ENCODE measurements around the gene ABCC1.

ABCC1 gene

DNA sequence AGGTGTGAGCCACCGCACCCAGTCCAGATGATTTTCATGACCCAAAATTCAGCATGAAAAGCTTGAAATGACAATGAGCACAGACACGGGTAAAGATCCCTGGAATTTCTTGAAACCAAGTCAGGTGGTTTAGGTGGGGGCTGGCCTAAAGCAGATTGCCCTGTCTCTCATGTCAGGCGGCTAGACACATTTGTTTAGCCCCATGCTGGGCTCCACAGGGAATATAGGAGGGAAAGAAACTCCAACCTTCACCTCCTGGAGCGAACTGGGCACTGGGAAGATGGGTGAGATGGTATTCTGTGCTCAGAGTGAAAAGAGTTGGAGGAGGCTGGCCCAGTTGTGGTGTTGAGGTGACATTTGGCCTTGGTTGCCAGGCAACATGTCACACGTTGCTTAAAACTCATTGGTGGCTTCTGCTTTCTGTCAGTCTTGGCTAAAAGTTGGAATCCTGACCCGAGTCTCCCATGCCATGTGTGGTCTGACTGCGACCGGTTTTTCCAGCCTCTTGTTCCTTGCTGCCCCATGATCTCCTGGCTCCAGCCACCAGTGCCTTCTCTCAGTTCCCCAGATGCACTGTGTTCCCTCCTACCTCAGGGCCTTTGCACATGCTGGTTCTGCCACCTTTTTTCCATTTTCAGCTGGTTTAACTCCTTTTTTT is 160.2 kb downstream of the ABCC1 start:
- DNase-seq (ENCODE audit: low read depth, low spot score) = no peak

DNA sequence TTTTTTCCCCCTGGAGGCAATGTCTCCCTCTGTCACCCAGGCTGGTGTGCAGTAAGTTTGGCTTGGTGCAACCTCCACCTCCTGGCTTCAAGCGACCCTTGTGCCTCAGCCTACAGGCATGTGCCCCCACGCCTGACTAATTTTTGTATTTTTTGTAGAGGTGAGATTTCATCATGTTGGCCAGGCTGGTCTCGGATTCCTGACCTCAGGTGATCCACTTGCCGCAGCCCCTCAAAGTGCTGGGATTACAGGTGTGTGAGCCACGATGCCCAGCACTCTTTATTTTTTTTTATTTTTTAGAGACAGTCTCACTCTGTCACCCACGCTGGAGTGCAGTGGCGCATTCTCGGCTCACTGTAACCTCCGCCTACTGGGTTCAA is 160.7 kb downstream of the ABCC1 start:
- DNase-seq (ENCODE audit: low read depth, low spot score) = no peak

DNA sequence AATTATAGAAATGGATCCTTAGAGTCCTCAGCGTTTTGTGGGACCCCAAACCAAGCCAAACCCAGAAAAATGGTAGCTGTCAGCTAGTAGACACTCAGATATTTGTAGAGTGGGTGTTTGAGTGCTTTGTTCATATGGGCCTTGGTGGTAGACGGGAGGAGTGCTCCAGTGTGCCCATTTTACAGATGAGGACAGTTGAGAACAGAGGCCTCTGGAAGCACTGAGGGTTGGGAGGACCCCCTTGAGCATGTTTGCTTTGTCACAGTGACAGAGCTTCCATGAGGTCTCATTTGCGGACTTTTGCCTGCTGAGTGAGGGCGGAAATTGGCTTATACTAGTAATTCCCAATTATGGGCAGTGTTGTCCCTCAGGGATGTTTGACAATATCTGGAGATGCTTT is 162.2 kb downstream of the ABCC1 start:
- DNase-seq (ENCODE audit: low read depth, low spot score) = no peak

DNA sequence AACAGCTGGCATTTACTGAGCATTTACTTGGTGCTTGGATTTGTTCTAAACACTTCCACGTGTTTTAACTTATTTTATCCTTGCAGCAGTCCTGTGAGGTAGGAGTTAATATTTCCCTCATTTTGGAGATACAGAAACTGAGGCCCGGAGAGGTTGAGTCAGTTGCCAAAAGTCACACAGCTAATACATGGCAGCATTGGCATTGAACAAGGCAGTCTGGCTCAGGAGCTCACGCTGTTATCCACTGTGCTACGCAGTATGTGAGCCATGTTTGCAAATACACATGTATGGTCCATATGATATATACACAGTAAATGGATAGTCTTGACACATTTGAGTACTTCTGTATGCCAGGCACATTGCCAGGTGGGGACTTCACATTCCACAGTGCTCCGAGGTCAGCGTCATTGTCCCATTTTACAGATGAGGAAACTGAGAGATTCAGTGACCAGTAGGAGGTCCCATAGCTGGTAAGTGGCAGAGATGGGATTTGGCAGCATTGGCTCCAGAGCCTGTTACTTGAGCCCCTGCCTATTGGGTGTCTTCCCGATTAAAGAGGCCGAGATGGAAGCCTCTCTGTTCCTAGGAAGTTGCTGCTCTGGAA is 163.1 kb downstream of the ABCC1 start:
- no peak for DNase-seq (ENCODE audit: low read depth, low spot score)

DNA sequence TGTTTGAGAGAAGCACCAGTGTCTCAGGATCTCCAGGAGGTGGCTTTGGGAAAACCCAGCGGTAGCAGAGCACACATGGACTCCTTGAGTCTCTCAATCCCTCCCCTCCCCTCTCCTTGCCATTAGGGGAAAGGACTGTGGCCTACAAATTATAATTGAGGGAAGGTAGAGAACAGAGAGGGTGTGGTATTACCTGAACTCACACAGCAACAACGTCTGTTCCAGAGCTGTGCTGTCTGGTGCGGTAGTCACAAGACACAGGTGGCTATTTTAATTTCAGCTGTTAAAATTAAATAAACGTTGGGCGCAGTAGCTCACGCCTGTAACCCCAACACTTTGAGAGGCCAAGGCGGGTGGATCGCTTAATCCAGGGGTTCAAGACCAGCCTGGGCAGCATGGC is 163.7 kb downstream of the ABCC1 start:
- DNase-seq (ENCODE audit: low read depth, low spot score) = no peak

DNA sequence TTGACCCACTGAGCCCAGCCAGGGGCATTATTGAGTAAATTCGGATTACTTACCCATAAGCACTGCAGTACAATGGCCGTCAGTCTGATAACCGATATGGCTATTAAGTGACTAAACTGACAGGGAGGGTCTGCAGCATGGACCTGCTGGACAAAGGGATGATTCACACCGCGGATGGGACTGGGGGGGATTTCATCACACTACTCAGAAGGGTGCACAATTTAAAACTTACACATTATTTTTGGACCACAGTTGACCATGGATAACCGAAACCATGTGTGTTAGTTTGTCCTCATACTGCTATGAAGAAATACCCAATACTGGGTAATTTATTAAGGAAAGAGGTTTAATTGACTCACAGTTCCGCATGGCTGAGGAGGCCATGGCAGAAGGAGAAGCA is 167.4 kb downstream of the ABCC1 start:
- DNase-seq (ENCODE audit: low read depth, low spot score) = no peak

DNA sequence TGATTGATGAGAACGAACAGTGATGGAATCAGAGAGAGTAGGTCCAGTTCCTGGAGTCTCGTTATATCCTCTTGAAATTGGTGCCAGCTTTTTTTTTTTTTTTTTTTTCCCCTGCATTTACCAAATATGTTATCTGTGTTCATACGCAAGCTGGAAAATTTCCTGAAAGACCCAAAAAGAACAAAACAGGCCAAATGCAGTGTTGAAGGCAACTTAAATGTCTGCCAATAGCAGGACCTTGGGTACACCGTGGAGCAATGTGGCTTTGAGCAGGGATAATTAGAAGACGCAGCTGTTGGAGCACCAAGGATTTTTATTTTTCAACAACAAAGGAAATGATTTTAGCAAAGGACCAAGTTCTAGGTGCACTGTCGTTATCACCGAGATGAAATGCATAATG is 168.9 kb downstream of the ABCC1 start:
- DNase-seq (ENCODE audit: low read depth, low spot score) = no peak

DNA sequence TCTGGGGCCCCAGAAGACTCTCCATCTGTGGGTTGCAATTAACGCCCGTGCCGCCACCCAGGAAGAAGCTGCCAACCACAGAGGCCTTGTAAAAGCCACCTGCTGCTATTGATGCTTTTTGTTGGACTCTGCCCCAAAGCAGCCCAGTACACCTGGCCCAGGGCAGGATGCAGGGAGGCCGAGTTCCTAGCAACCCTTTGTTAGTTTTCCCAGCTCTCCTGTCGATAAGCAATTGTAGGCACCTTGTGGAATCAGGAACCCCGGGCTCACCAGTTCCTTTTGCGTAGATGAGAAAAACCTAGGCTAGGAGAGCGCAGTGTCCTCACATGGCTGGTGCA is 170.6 kb downstream of the ABCC1 start:
- DNase-seq (ENCODE audit: low read depth, low spot score) = no peak

DNA sequence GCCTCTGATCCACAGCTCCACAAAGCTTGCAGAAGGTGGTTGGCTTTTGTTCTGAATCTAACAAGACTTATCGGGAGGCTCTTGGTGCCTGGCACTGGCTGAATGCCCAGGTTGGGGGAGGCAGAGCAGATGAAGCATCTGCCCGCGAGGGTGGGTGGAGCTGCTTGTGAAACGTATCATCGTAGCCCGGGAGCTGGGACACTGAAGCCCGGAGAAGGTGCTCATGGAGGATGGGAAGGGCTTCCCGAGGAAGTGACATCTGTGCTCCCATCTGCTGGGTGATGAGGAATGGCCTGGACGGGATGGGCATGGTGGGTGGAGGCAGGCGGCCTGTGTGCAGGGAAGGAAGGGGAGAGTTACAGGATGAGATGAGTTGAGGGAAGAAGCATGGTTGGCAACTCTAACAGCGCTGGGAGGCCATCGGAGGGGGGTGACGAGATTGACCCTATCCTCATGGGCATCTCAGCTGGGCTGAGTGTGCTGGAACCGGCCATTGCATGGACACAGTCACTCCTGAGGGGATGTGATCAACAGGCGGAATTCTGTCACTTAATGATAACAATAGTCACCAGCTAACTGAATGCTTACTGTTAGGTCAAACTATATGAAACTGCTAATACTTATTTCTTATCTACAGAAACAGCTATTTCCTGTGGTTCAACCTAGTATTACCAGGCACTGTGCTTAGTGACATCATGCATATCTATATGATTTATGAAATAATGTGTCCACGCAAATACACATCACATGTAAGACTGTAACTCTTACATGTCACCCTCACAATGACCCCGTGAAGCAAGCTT is 171.2 kb downstream of the ABCC1 start:
- no peak for DNase-seq (ENCODE audit: low read depth, low spot score)

DNA sequence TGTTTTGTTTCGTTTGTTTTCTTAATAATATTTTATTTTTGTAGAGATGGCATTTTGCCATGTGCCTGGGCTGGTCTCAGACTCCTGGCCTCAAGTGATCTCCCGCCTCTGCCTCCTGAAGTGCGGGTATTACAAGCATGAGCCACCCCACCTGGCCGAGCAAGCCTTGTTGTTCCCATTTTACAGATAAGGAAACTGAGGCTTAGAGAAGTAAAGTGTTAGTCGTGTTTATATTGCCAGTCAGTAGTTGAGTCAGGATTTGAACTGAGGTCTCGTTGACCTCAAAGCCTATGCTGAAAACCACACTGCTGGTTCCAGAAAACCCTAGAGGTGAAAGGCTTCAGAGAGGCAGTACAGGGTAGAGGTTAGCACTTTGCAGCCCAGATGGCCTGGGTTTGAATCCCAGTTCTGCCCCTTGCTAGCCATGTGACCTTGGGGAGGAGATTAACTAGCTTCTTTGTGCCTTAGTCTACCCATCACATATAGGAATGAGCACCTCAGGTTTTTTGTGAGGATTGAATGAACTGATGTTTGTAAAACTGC is 171.8 kb downstream of the ABCC1 start:
- no peak for DNase-seq (ENCODE audit: low read depth, low spot score)

DNA sequence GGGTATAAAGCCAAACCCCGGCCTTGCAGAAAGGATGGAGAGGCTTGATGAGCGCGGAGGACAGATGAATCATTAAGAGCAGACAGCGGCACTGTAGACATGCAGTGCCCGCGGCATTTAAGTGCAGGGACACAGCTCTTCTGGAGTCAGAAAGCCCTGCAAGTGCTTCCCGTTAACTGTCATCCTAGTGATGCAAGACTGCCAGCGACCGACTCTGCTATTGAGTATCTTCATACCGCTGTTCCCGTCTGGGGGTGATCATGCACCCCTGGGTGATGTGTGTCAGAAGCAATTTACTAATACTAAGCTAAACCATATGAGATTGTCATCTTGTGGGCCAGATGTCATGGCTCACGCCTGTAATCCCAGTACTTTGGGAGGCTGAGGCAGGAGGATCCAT is 172.8 kb downstream of the ABCC1 start:
- DNase-seq (ENCODE audit: low read depth, low spot score) = no peak

DNA sequence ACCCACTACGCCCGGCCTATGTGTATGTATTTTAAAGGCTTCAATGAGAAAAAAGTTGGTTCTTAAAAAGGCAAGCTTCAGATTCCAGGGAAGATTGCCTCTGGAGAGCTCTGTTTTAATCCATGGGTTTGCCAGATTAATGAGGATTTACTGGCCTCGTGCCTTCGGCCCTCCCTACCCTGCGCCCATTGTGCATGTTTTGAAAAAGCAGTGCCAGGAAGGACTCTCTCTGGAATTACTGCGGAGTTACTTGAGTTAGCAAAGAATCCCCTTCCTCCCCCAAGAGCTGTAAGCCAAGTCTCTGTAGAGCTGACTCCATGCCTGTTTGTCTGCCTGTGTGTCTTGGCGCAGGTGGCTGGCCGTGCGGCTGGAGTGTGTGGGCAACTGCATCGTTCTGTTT is 175.0 kb downstream of the ABCC1 start:
- DNase-seq (ENCODE audit: low read depth, low spot score) = no peak

DNA sequence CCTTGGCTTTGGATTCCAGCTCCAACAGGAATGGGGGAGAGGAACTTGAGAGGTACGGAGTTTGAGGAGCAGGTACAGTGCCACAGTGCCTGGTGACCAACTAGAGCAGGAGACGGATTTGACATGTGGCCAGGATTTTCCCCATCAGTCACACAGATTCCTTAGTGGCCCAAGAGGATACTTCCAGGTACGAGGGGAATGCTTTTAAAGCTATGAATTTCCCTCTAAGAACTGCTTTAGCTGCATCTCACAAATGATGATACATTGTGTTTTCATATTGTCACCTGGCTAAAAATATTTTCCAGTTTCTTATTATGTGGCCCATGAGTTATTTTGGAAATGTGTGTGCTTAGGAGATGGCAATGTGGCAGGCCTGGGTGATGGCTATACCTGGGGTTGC is 175.6 kb downstream of the ABCC1 start:
- no peak for DNase-seq (ENCODE audit: low read depth, low spot score)

DNA sequence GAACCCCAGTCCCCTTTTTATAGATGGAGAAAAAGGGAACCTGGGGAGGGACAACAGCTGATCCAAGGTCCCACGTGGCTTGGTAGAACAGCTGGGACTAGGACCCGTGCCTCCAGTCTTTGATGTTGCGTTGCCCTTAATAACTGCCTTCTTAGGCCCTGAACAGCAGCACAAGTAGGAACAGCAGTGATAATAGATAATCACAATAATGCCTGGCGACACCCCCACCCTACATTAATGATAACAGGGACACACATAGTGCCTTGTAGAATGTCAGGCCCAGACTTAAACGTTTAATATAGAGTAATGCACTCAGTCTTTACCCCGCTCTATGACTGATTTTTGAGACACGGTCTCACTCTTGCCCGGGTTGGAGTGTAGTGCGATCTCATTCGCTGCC is 177.5 kb downstream of the ABCC1 start:
- DNase-seq (ENCODE audit: low read depth, low spot score) = no peak

DNA sequence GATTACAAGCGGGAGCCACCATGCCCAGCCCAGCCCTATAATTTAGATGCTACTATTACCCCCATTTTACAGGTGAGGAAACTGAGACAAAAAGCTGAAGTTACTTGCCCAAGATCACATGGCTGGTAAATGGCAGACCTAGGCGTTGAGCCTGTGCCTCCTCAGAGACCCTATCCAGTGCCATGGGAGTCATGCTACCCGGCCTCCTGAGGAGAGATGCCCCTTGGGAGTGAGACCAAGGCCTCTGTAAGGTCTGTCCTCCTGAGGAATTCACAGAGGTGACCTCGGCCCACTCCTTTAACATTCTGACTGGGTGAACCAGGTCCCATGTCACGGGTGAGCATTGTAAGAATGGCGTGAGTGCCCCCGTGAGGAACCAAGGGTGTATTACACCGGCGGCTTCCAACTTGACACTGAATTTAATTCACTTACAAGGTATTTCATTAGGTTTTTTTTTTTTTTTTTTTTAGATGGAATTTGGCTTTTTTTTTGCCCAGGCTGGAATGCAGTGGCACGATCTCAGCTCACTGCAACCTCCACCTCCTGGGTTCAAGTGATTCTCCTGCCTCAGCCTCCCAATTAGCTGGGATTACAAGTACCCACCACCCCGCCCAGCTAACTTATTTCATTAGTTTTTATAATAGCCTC is 178.2 kb downstream of the ABCC1 start:
- no peak for DNase-seq (ENCODE audit: low read depth, low spot score)

DNA sequence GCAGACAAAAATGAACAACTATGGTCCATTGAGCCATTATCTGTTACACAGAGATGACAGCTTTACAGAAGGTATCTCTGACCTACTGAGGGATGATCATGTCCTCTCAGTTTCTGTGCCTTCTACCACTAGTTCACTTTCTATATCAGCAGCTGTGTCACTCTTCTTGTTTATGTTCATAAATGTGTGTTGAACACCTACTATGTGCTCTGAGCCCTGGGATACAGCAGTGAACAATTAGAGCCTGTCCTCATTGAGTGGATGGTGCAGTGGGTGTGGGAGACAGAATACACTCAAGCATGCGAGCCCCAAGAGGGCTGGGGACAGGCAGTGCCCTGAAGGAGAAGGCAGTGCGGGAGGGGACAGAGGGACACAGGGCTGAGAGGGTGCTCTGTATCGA is 181.8 kb downstream of the ABCC1 start:
- no peak for DNase-seq (ENCODE audit: low read depth, low spot score)

DNA sequence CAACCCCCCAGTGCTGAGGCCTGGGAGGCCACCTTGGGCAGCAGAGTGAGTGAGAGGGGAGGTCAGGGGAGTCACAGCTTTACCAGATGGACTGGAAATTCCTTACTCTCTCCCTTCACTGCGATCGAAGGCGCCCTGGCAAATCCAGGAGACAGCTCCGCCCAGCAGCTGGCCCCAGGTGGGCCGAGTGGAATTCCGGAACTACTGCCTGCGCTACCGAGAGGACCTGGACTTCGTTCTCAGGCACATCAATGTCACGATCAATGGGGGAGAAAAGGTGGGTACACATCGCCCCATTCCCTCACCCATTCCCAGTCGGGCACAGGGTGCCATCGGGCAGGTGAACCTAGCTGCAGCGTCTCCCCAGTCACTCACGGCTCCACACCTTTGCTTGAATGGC is 182.2 kb downstream of the ABCC1 start:
- DNase-seq (ENCODE audit: low read depth, low spot score) = no peak

DNA sequence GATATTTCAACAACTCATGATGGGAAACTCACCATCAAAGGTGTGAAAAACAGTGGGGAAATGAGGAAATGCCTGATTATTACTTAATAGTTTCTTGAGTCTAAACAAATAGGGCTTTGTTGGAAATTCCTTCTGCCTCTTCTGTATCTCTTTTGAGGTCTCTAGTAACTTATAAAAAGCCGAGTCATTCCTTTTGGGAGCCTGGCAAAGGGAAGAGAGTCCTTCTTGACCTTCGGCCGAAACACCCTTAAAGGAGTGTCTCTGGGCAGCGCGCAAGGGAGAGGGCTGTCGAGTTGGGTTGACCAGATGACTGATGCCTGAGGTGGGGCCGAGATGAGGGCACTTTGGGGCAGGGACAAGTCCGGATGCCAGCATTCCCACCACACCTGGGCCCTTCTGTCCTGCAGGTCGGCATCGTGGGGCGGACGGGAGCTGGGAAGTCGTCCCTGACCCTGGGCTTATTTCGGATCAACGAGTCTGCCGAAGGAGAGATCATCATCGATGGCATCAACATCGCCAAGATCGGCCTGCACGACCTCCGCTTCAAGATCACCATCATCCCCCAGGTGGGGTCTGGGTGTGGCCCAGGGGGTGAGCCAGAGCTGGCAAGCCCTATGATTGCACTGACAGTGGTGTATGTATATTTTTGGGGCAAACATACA is 184.7 kb downstream of the ABCC1 start:
- DNase-seq (ENCODE audit: low read depth, low spot score) = no peak

DNA sequence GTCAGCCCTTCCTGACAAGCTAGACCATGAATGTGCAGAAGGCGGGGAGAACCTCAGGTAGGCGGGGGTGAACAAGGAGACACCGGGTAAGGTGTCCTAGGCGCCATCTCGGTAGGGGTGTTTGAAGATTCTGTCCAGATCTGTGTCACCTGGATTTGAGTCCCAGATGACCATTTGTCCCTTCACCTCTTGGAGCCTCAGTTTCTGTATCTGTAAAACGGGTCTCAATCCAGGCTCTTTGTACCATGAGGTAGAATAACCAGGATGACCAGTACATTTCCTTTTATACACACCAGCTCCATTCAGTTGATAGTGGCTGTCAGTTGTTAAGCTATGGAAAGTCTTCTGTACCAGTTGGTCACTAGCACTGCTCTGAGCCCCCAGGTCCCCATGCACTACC is 187.2 kb downstream of the ABCC1 start:
- DNase-seq (ENCODE audit: low read depth, low spot score) = no peak

DNA sequence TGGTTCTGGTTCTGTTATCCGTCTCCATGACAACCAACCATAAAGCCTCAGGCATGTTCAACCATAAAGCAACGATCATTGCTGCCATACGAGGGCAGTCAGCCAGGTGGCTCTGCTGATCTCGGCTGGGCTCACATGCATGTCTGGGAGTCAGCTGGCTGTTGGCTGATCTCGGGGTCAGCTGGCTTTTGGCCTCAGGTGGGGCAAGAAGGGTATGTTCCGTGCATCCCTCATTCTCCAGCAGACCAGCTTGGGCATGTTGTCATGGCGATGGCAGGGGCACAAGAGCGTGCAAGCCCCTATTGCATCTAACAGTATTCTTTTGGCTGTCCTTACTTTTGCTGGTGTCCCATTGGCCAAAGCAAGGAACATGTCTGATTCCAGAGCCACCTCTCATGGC is 187.7 kb downstream of the ABCC1 start:
- no peak for DNase-seq (ENCODE audit: low read depth, low spot score)

DNA sequence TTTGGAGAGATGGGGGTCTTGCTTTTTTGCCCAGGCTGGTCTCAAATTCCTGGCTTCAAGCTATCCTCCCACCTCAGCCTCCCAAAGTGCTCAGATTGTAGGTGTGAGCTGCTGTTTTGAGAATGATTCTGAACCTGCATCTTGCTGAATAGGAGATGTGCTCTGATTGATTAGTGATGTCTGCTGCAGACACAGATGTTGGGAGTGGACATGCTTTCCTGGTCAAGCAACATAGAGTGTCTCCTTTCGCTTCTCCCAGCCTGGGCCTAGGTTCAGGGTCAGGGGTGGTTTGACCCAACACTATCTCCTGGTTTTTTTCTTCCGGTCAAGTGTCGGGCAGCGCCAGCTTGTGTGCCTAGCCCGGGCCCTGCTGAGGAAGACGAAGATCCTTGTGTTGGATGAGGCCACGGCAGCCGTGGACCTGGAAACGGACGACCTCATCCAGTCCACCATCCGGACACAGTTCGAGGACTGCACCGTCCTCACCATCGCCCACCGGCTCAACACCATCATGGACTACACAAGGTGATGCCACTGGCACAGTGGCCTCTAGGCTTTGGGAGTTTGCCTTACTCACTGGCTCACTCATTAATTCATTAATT is 188.7 kb downstream of the ABCC1 start:
- no peak for DNase-seq (ENCODE audit: low read depth, low spot score)

DNA sequence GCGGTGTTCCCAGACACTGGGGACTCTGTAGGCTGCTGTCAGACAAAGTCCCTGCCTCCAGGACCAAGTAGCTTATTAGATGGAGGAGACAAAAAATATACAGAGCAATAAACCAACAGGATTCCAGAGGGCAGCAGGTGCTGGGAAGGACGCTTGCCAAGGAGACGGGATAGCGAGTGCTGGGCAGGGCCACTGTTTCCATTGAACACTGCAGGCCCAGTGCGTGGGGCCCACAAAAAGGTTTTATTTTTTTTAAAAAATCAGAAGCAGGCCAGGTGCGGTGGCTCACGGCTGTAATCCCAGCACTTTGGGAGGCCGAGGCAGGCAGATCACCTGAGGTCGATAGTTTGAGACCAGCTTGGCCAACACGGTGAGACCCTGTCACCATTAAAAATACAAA is 189.6 kb downstream of the ABCC1 start:
- DNase-seq (ENCODE audit: low read depth, low spot score) = no peak
